GM21786 (cell line): ENCODE data around the gene SFRP2.

Source experiments
- ATAC-seq: cut with Tn5 transposase; IDR thresholded peaks from one replicate; pipeline ENCODE4 v1.9.1; 2021; ENCODE audit not compliant: unreplicated experiment

The SFRP2 gene

DNA sequence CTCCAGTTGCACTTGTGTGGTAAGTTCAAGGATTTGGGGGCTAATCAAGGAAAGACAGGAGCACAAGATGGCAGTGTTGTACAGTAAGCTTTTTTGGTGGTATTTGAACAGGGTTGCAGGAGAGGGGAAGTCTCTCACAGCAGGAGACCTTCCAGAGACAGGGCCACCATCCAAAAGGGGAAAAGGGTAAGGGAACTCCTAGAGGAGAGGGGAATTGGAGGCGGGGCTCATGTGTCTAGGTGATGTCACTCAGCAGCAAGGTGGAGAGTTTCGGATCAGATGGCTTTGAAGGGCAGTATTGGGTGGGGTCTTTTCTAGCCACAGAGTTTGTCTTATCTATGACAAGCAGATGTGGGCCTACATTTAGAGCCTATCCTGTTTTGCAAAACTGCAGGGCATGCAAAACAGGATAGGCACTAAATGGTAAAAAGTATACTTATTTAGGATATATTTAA is 15.6 kb downstream of the SFRP2 start:
- ATAC-seq, result no peak

DNA sequence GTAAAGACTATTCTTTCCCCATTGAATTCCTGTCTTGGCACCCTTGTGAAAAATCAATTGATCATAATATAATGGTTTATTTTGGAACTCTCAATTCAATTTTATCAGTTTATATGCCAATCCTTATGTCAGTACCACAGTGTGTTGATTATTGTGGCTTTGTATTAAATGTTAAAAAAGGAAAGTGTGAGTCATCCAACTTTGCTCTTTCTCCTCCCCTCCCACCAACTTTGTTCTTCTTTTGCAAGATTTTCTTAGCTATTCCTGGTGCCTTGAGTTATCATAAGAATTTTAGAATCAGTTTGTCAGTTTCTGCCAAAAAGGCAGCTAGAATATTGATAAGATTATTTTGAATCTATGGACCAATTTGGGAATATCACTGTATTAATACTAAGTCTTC is 17.8 kb downstream of the SFRP2 start:
- ATAC-seq, result no peak

DNA sequence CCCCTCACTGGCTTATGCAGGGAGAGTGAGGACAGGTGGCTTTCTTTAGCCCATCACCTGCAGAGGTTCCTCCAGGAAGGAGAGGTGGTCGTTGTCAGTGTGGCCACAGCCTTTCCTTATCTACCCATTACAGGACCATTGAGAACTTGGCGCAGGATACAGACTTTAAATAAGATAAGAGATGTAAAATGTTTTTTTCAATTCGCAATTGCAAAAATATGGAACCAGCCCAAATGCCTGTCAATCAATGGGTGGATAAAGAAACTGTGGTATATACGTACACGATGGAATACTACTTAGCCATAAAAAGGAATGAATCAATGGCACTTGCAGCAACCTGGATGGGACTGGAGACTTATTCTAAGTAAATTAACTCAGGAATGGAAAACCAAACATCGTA is 22.1 kb downstream of the SFRP2 start:
- ATAC-seq, result no peak

DNA sequence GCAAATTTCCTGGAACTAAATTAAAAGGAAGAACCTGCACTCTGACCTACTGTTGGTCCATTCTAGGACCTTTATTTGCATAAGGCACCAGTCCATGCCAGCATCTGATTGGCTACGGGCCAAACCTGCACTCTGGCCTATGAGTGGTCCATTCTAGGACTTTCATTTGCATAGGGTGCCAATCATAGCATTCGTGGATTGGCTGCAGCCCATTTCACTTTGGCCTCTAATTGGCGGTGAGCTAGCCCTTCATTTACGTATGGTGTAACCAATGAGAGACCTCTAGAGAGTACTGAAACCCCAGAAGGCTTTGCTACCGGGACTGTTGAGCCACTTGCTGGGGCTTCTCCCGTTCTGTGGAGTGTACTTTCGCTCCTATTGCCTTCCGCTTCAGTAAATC is 23.0 kb downstream of the SFRP2 start:
- ATAC-seq, result no peak

DNA sequence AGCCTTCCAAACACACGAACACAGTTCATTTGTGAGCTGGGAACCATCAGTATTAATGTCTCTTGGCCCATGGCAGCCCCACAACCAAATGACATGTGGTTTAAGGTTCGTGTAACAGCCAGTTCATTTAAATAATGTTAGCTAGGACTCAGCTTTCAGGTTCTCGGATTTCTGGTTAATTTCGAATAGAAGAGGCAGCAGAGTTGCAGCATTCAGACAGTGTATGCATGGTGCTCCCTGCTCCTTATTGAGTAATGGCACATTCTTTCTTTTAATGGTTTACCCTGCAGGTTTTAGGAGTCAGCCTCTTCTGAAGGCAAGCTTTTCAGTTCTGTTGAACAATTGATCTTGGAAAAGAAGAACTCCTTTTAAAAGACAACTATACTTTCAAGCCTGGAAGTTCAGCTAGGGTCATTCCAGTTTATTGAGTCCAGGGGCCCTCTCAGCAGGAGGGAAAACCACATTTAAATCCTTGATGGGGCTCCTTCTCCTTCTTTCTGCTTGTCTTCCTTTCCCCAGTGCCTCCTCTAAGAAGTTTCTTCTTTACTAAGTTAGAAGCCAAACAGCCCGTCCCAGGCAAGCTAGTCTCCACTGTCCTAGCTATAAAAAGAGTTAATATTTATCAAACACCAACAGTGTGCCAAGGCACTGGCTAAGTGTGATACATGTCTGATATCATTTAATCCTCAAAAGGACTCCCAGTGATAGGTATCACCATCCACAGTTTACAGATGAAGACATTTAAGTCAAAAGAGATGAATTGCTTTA is 24.1 kb downstream of the SFRP2 start:
- ATAC-seq, result no peak

DNA sequence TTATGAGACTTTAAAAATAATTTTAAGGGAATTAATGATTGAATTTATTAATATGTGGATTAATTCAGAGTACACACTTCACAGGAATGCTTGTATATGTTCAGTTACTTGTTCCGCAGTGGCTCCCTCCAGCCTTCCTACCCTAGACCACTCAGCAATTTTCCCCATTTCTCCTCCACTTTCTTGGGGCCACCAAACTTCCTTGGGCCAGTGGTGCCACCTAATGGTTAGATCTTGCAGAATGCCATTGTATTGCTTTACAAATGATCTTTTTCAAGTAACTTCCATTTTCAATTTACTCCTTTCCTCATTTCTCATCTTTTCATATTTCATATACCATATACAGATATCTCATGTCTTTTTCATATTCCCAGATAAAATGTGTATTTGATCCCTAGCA is 25.5 kb downstream of the SFRP2 start:
- no peak for ATAC-seq

DNA sequence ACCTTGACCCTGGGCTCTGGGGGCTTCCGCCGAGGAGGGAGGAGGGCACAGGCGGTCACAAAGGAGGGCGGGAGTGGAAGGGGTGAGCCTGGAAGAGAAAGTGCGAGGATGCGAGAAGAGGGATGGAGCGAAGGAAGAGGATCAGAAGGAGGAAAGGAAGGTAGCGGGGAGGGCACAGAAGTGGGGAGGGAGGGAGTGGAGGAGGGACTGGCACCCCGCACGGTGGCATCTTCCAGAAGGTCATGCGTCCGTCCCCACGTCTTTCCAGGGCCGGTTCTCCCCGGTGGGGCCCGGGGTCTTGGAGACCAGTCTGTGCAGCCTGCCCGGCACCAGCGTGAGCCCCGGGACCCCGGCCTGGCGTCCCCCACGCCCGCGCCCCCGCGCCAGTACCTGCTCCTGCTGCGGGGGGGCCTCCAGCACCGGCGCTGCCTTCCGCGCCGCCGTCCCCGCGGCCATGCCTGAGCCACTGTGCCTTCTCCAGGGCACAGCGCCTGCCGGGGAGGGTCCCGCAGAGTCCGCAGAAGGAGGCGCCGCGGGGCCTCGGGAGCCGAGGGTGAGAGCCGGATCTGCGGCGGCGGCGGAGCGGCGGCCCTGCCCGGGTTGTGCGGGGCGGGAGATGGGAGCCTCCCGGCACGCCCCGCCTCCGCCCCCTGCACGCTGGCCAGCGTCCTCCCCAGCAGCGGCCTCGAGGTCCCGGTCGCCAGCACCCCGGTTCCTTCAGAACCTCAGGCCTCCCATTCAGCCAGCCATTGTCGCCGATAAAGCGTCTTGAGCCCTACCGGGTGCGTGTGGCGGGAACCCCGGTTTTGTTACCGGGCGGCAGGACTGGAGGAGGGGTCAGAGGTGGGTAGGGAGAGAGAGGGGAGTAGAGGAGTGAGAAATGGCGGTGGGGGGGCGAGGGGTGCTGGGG is 29.2 kb downstream of the SFRP2 start, which contains the start of gene RNF175:
RNF175 (minus strand) TSS at position 618 of the 910 bp plus-strand sequence; CDS start at position 456, 162 bp downstream.
- no peak for ATAC-seq

DNA sequence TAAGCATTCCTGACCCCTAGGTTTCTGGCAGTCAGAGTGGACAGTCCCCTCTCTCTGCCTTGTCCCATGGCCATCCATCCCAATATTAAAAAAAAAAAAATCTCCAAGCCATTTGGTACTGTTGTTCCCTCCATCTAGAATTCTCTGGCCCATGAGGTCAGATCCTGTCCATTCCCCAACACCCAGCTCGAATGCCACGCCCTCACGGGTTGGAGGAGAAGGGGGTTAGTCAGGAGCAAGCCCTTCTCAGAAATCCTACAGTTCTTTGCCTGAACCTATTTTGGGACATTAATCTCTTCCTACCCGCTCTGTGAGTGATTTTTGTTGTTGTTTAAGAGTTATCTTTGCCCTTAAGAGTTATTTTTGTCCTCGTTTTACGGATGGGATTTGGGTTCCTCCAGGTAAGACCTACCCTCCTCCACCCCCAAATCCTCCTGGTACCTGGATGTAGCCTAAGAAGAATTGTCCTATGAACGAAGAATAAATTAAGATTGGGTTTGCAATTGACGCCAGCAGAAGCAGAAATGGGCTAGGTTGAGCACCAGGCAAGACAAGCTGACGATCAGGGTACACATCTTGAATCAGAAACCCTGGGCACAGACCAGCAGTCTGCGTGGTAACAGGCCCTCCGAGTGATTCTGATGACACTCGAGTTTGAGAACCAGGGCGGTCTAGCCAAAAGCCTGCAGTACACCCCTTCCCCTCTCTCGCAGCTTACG is 30.0 kb downstream of the SFRP2 start:
- no peak for ATAC-seq

DNA sequence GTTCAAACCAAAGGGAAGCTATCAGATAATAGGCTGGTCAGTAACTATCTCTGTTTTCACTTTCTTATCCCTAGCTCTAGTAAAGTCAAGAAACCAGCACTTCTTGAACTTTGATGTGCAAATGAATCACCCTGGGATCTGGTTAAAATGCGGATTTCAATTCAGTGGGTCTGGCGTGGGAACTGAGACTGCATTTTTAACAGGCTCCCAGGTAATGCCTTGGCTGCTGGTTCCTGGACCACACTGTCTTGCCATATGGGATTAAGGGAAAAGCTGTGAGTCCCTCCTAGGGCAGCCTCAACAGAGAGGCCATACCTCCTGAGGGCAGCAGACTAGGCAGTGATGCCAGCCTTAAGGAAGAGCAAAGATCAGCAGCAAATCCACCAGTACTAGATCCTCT is 30.7 kb downstream of the SFRP2 start:
- no peak for ATAC-seq

DNA sequence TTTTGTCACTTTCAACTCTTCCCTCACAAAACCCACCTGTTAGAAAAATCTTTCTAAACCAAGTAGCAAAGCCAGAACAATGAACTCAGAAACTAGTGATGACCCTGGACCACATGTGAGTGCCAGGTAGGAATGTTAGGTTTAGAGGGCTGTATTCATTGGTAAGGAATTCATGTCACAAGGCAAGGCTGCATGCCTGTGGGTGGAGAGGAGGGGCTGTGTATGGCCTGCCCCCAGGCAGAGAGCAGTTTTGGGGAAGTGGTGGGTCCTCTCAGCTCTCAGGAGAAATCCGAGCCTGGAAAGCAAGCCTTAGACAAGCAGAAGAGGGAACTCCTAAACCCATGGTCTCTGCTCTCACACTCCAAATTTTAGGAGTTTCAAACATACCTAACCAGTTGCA is 31.5 kb downstream of the SFRP2 start:
- no peak for ATAC-seq

DNA sequence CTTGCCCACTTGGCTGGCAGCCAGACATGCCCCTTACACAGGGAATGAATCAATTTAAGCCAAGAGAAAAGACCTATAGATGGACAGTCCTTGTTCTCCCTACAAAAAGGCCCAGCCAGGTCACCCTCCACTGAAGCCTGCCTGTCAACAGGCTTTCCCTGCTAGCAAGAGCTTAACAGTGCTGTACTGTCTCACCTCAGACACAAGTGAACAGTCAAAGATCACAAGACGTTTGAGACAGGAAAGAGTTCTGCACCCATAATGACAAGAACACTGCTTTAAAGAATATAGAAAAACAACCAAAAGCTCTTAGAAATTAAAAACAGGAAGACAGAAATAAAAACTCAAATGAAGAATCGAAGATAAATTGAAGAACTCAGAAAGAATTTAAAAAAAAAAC is 33.7 kb downstream of the SFRP2 start:
- ATAC-seq, result no peak

DNA sequence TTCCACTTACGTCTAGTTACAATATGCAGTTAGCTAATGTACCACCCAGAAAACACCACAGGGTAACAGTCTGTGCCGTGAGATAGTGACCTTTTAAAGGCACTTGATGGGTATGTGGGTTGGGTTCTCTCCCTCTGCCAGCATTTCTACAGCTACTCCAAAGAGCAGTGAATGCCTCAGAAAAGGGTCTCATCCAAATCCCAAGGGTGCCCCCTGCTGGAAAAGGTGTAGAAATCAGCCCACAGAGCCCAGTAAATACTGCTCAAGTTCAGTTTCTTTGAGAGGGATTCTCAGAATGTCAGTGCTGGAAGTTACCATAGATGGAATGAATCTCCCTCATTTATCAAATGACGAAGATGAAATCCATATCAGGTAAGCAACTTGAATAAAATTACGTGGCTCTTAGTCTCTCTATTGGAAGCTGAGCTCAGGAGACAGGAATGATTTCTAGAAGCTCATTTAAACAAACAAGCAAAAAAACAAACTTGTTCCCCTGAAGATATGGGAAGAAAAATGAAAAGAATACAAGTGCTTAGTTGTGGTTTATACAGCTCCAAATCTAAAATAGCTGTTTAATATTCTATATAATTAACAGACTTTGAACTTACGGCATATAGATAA is 38.6 kb downstream of the SFRP2 start:
- ATAC-seq, result peak; percentile 96

DNA sequence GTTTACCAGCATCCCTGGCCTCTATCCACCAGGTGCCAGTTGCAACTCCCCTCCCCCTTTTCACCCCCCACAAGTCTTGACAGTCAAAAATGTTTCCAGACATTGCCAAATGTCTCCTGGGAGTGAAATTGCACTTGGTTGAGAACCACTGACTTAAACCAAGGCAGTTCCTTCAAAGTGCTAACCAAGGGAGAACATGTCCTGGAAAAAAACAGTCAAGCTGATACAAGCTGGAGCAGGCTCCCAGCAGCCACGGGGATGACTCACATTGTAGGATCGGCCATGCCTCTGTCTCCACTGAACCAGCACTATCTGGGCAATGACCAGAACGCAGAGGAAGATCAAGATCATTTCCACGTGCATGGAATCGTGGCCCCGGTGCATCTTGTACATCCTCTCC is 40.5 kb downstream of the SFRP2 start:
- no peak for ATAC-seq

DNA sequence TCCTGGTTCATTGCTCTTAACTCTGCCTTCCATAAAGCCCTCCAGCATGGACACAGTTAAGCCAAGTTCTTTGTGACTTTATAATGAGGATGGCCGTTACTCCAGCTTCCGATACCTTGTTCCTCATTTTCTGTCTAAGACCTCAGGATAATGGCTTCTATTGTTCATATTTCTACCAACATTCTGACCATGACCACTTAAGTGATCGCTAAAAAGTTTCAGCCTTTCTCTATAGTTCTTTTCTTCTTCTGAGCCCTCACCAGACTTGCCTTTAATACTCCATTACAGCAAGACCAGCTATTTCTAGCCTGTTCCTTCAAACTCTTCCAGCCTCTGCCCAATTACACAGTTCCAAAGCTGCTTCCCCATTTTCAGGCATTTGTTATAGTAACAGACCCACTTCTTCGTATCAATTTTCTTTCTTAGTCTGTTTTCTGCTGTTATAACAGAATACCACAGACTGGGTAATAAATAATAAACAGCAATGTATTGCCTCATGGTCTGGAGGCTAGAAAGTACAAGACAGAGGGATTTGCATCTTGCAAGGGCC is 41.4 kb downstream of the SFRP2 start:
- ATAC-seq, result no peak

DNA sequence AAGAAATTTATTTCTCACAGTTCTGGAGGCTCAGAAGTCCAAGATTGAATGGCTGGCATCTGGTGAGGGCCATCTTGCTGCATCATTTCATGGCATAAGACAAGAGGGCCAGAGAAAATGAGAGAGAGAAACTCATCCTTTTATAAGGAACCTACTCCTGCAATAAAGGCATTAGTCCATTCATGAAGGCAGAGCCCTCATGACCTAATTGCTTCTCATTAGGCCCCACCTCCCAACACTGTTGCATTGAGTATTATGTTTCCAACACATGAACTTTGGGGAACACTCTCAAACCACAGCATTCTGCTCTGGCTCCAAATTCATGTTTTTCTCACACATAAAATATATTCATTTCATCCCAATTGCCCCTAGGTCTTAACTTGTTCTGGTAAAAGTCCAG is 43.2 kb downstream of the SFRP2 start:
- ATAC-seq, result no peak

DNA sequence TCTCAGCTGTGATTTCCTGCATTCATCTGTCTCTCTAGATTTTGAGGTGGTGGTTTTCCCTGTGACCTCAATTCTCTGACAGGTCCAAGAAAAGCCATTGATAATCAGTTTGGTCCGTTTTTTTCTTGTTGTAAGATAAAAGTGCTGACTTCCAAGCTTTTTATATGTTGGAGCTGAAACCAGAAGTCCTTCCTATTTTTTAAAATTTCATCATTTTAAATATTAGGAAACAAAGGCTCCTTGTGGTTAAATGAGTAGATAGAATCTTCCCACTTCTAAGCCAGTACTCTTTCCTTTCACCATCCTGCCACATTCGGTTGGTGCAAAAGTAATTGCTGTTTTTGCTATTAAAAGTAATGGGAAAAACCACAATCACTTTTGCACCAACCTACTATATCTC is 47.3 kb downstream of the SFRP2 start:
- no peak for ATAC-seq

DNA sequence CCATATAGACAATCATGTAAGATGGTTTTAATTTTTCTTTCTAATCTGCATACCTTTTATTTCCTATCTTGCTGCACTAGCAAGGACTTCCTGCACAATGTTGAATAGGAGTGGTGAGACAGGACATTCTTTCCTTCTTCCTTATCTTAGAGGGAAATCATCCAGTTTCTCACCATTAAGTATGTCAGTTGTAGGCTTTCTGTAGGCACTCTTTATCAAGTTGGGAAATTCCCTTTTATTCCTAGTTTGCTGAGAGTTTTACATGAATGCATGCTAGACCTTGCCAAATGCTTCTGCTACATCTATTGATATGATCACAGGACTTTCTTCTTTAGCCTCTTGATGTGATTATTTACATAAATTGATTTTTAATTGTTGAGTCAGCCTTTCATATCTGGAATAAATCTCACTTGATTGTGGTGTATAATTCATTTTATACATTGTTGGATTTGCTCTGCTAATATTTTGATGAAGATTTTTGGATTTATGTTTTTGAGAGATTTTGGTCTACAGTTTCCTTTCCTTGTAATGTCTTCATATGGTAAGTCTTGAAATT is 52.9 kb downstream of the SFRP2 start:
- no peak for ATAC-seq

DNA sequence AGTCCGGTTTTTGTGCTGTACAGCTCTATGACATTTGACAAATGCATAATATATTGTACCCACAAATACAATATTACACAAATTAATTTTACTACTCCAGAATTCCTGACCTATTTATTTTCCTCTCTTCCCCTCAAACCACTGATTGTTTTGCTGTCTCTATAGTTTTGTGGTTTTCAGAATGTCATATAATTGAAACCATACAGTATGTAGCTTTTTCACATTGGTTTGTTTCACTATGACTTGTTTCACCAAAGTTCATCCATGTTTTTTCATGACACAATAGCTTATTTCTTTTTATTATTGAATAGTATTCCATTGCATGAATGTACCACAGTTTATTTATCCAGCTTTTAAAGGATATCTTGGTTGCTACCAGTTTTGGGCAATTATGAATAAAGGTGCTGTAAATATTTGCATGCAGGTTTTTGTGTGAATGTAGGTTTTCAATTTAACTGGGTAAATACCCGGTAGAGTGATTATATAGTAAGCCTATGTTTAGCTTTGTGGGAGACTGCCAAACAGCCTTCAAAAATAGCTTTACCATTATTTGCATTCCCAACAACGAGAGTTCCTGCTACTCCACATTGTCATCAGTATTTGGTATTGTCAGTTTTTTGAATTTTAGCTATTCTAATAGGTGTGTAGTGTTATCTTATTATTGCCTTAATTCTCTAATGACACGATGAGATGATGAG is 55.0 kb downstream of the SFRP2 start:
- ATAC-seq, result no peak

DNA sequence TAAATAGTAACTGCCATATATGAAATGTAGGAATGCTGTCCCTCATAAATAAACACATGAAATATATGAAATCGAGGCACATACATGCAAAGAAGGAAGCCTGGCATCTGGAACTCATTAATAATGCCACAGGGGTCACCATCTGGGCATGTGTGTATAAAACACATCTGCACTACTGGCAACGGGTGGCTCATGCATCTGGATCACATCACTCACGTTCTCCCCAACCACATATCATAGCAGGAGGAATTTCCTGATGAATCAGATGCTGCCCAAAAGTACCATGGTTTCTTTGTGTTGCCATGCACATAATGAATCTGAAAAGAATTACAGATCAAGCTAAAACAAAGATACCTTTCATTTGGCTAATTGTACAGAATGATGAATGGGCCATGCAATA is 57.6 kb downstream of the SFRP2 start:
- ATAC-seq, result no peak
